SK-N-SH (cell line): ENCODE data around the gene ZNF585A. TPM values are rescaled to one million over a fixed set of nuclear protein-coding genes. Genes with fewer than 3 reads are reported as not detected.

Source experiments
- REST ChIP-seq: IDR thresholded peaks from 2 replicates; pipeline ENCODE4 v1.6.1; 2012; ENCODE audit warnings: mild to moderate bottlenecking, low read depth, low read length, moderate library complexity
- TCF12 ChIP-seq: IDR thresholded peaks from 2 replicates; pipeline ENCODE4 v1.4.0; 2012
- USF1 ChIP-seq: IDR thresholded peaks from 2 replicates; pipeline ENCODE4 v1.4.0; 2012; ENCODE audit warnings: low read depth, borderline replicate concordance
- USF2 ChIP-seq: fragments of 150-350 bp; IDR thresholded peaks from 2 replicates; pipeline ENCODE4 v1.6.1; 2017; ENCODE audit warnings: antibody characterized with exemption, low read length, low read depth, borderline replicate concordance
- polyA plus RNA-seq, 3 experiments: library from polyadenylated mRNA; depleted of rRNA; stranded (reverse); fragments of >200 nt; gene quantifications; 2 replicates each; pipeline ENCODE4 v1.2.3, GENCODE V29; 2012

ZNF585A gene
- polyA plus RNA-seq, 1 of the 3 experiments (the other 2 are of a cell fraction), result 9.8 TPM

DNA sequence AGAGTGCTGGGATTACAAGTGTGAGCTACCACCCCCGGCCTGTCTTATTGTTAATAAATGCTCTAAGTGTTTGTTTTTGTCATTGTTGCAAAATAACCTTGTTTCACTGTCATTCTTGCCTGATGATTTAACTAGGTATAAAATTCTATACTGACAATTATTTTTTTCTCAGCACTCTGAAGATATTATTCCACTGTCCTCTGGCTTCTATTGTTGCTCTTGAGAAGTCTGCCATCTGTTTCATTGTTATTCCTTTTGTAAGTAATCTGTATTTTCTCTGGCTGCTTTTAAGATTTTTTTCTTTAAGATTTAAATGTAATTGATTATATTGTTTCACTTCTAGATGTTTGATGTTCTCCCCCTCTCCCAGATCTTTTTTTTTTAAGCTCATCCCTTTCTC is 76.6 kb downstream of the ZNF585A start (continued):
- TF ChIP-seq REST (no peak), TCF12 (no peak), USF1 (no peak), USF2 (no peak)

Other genes with a start within 250 kb of the ZNF585A start
- 1.7 and 1.9 TPM in 2 replicates for gene ZNF420, start 94.3 kb downstream of the ZNF585A start, polyA plus RNA-seq (2012; rRNA removed)
- 11.8 and 16.1 TPM in 2 replicates for gene ZNF585B, start 37.8 kb upstream of the ZNF585A start, polyA plus RNA-seq (2012; rRNA removed)
- gene ZNF383, start 45.5 kb upstream of the ZNF585A start, polyA plus RNA-seq (2012; rRNA removed), result 2.0 and 2.8 TPM in 2 replicates
- 1.9 and 2.1 TPM in 2 replicates for gene ZNF527, start 198.4 kb upstream of the ZNF585A start, polyA plus RNA-seq (2012; rRNA removed)